Lung (tissue), 12 donors: Measurements from ENCODE around the gene AGPAT3. TPM values are rescaled to one million over a fixed set of nuclear protein-coding genes. Genes with fewer than 3 reads are reported as not detected.

Source experiments
- ATAC-seq: fragments of 200-7000 bp; cut with Tn5 transposase; one replicate; pipeline ENCODE4 v1.9.1; 2020; ENCODE audit warnings: moderate number of reproducible peaks; ENCODE audit not compliant: insufficient read depth, low FRiP score
- DNase-seq, 3 donors: peaks; one replicate each; pipeline ENCODE4 v3.0.0-alpha.2; 2013 to 2017
- H3K27ac ChIP-seq, 2 donors: one replicate each; pipeline ENCODE4 v1.5.1; 2013; ENCODE audit warnings: mild to moderate bottlenecking in 2 of 2, moderate library complexity in 2 of 2, control low read depth in 1 of 2, inconsistent platforms in 1 of 2, low read depth in 1 of 2, low read length in 1 of 2
- H3K27me3 ChIP-seq, 3 donors: one replicate each; pipeline ENCODE4 v1.5.1; 2013; ENCODE audit warnings: low read length in 2 of 3; ENCODE audit not compliant: control insufficient read depth in 3 of 3, insufficient read depth in 3 of 3
- H3K36me3 ChIP-seq, 4 donors: one replicate each; pipeline ENCODE4 v1.5.1; 2013; ENCODE audit warnings: low read length in 4 of 4, mild to moderate bottlenecking in 1 of 4, moderate library complexity in 1 of 4; ENCODE audit not compliant: control insufficient read depth in 4 of 4, insufficient read depth in 4 of 4
- H3K4me1 ChIP-seq, 5 donors: one replicate each; pipeline ENCODE4 v1.5.1; 2013; ENCODE audit warnings: low read length in 5 of 5, mild to moderate bottlenecking in 2 of 5, moderate library complexity in 1 of 5; ENCODE audit not compliant: control insufficient read depth in 5 of 5, insufficient read depth in 5 of 5
- H3K4me3 ChIP-seq: one replicate; pipeline ENCODE4 v1.5.1; 2013; ENCODE audit warnings: mild to moderate bottlenecking, control low read depth, moderate library complexity
- H3K9ac ChIP-seq, 2 donors: one replicate each; pipeline ENCODE4 v1.5.1; 2013; ENCODE audit warnings: low read length in 2 of 2, control low read depth in 1 of 2; ENCODE audit not compliant: insufficient read depth in 1 of 2
- H3K9me3 ChIP-seq, 4 donors: one replicate each; pipeline ENCODE4 v1.5.1; 2013; ENCODE audit warnings: low read length in 3 of 4, mild to moderate bottlenecking in 1 of 4, moderate library complexity in 1 of 4; ENCODE audit not compliant: control insufficient read depth in 4 of 4, insufficient read depth in 3 of 4
- CTCF ChIP-seq: IDR thresholded peaks from 2 replicates; pipeline ENCODE4 v1.5.1; 2012; ENCODE audit warnings: mild to moderate bottlenecking; ENCODE audit errors: control extremely low read depth, extremely low read depth
- WGBS, 2 donors: extraction: QIAGEN DNeasy Blood & Tissue Kit; methylation state at CpG; one replicate each; pipeline ENCODE4 v1.1.7; 2013; 5-methylcytosine and 5-hydroxymethylcytosine counted together
- polyA plus RNA-seq, 2 donors: library from polyadenylated mRNA; stranded (reverse); fragments of 200-250 nt; gene quantifications; one replicate each; pipeline ENCODE4 v1.2.1, GENCODE V29; 2013
- total RNA-seq, 2 donors: library from RNA; depleted of rRNA in 1 of 2; stranded (reverse); fragments of >200 nt in 1 of 2; gene quantifications; one replicate each; pipeline ENCODE4 v1.2.1, GENCODE V29; 2014 to 2021
- donor health status: control.
- donor health status: control.
- donor health status: Bipolar disorder and iron deficiency.
- donor health status: healthy.
- donor health status: DM: yes; HTN: yes; CAD: no.

Gene AGPAT3
- total and polyA plus RNA-seq, 4 donors = 29.4 to 120 (median 43.9) TPM

GRCh38 chr21:43921979-43922945 lies 57.2 kb downstream of the AGPAT3 start:
- H3K4me1 ChIP-seq = peaks cover 0 to 26% (median 13%) of the 10 kb centered on the region in 5 donors

GRCh38 chr21:43922949-43923348 lies 57.9 kb downstream of the AGPAT3 start:
- DNase-seq (no peak), ATAC-seq (no peak)
- no peak overlapping the region for H3K27ac ChIP-seq
- peaks cover 0 to 26% (median 13%) of the 10 kb centered on the region in 5 donors for H3K4me1 ChIP-seq
- peaks cover 0 to 11% (median 1%) of the 10 kb centered on the region in 4 donors for H3K36me3 ChIP-seq
- H3K4me3 ChIP-seq = no peak overlapping the region
- WGBS, 2 donors = 88 to 91% methylated on average over 11 of the region's 11 CpGs
- no peaks in the 10 kb centered on the region for H3K27me3 ChIP-seq
- no peak for TF ChIP-seq CTCF
- H3K9ac ChIP-seq = no peak overlapping the region
- H3K9me3 ChIP-seq = no peaks in the 10 kb centered on the region

More at GRCh38 chr21:43921979-43922945, 57.2 kb downstream of the AGPAT3 start:
- no peak overlapping the region for H3K4me3 ChIP-seq
- no peaks in the 10 kb centered on the region for H3K9me3 ChIP-seq
- peak overlapping the region in 1 of 2 donors; percentile 33 for H3K27ac ChIP-seq
- H3K9ac ChIP-seq = no peak overlapping the region
- no peak for TF ChIP-seq CTCF
- ATAC-seq (no peak), DNase-seq (peak in 1 of 3 donors; percentile 29)
- no peaks in the 10 kb centered on the region for H3K27me3 ChIP-seq
- peaks cover 0 to 8% (median 1%) of the 10 kb centered on the region in 4 donors for H3K36me3 ChIP-seq
- WGBS, 2 donors = 67 to 73% methylated on average over 27 of the region's 27 CpGs

GRCh38 chr21:43923391-43923790 lies 58.4 kb downstream of the AGPAT3 start:
- Histone ChIP-seq H3K27me3 (no peaks in the 10 kb centered on the region), H3K4me1 (peaks cover 0 to 26% (median 13%) of the 10 kb centered on the region in 5 donors), H3K9ac (no peak overlapping the region), H3K9me3 (no peaks in the 10 kb centered on the region), H3K4me3 (no peak overlapping the region), H3K36me3 (peaks cover 0 to 13% (median 1%) of the 10 kb centered on the region in 4 donors), H3K27ac (no peak overlapping the region)
- no peak for DNase-seq
- 79 to 81% methylated on average over 8 of the region's 8 CpGs for WGBS, 2 donors
- no peak for TF ChIP-seq CTCF
- no peak for ATAC-seq
